ENCODE data around the gene MTMR2. TPM values are rescaled to one million over a fixed set of nuclear protein-coding genes. Genes with fewer than 3 reads are reported as not detected.

MTMR2 gene
- total RNA-seq, 4 donors from 2014 or later: 10.8 to 29.5 (median 21.5) TPM

- intact Hi-C loops (cut with DNase I): no loop called here
- WGBS, 2 donors: 87 to 89% methylated on average over 2 of the region's 2 CpGs
Measured at GRCh38 chr11:95853862-95854261, 70.0 kb downstream of the MTMR2 start.

GRCh38 chr11:95853138-95853537, 70.8 kb downstream of the MTMR2 start:
- H3K27ac ChIP-seq: no peak overlapping the region
- no peak overlapping the region for H3K4me3 ChIP-seq
- no peaks in the 10 kb centered on the region for H3K9me3 ChIP-seq
- no peak for DNase-seq
- peaks cover 0 to 5% (median 0%) of the 10 kb centered on the region in 3 donors for H3K4me1 ChIP-seq
- H3K36me3 ChIP-seq: peaks cover 0 to 67% (median under 1%) of the 10 kb centered on the region in 3 donors
- no peaks in the 10 kb centered on the region for H3K27me3 ChIP-seq
- no peak for TF ChIP-seq CTCF (IDR thresholded peaks at IDR 0.05)
- no peak for TF ChIP-seq POLR2A (IDR thresholded peaks at IDR 0.05)
- intact Hi-C loops (cut with DNase I): no loop called here

More at GRCh38 chr11:95853862-95854261, 70.0 kb downstream of the MTMR2 start:
- no peak for TF ChIP-seq POLR2A (IDR thresholded peaks at IDR 0.05)
- Histone ChIP-seq H3K36me3 (peaks cover 0 to 73% (median 0%) of the 10 kb centered on the region in 3 donors), H3K9me3 (no peaks in the 10 kb centered on the region), H3K27me3 (no peaks in the 10 kb centered on the region), H3K4me1 (peaks cover 0 to 5% (median 0%) of the 10 kb centered on the region in 3 donors), H3K4me3 (no peak overlapping the region), H3K27ac (no peak overlapping the region)
- DNase-seq: no peak

GRCh38 chr11:95850137-95850536, 73.8 kb downstream of the MTMR2 start:
- intact Hi-C loops (cut with DNase I): no loop called here
- no peak for DNase-seq
- Histone ChIP-seq H3K27me3 (no peaks in the 10 kb centered on the region), H3K4me1 (peaks cover 0 to 5% (median 0%) of the 10 kb centered on the region in 3 donors), H3K9me3 (no peaks in the 10 kb centered on the region), H3K4me3 (no peak overlapping the region), H3K36me3 (peaks cover 3 to 63% (median 5%) of the 10 kb centered on the region in 3 donors), H3K27ac (no peak overlapping the region)
- no peak for TF ChIP-seq POLR2A (IDR thresholded peaks at IDR 0.05)
- no peak for TF ChIP-seq CTCF (IDR thresholded peaks at IDR 0.05)

- Histone ChIP-seq H3K36me3 (peaks cover 3 to 63% (median 5%) of the 10 kb centered on the region in 3 donors), H3K4me1 (peaks cover 0 to 5% (median 0%) of the 10 kb centered on the region in 3 donors), H3K9me3 (no peaks in the 10 kb centered on the region), H3K27ac (no peak overlapping the region), H3K27me3 (no peaks in the 10 kb centered on the region), H3K4me3 (no peak overlapping the region)
- TF ChIP-seq CTCF (IDR thresholded peaks at IDR 0.05) (peak in 5 of 6 experiments; percentile 14 to 54 (median 30)), POLR2A (IDR thresholded peaks at IDR 0.05) (no peak)
- intact Hi-C loops (cut with DNase I): no loop called here
- no peak for DNase-seq
- 66 to 68% methylated on average over 6 of the region's 6 CpGs for WGBS, 2 donors
Measured at GRCh38 chr11:95849087-95849825, 74.7 kb downstream of the MTMR2 start.

GRCh38 chr11:95845167-95845566, 78.7 kb downstream of the MTMR2 start:
- DNase-seq: no peak
- Histone ChIP-seq H3K36me3 (peaks cover 3 to 80% (median 5%) of the 10 kb centered on the region in 3 donors), H3K4me1 (peaks cover 0 to 5% (median 0%) of the 10 kb centered on the region in 3 donors), H3K9me3 (no peaks in the 10 kb centered on the region), H3K4me3 (no peak overlapping the region), H3K27ac (no peak overlapping the region), H3K27me3 (no peaks in the 10 kb centered on the region)
- intact Hi-C loops (cut with DNase I): no loop called here
- no peak for TF ChIP-seq CTCF (IDR thresholded peaks at IDR 0.05)
- no peak for TF ChIP-seq POLR2A (IDR thresholded peaks at IDR 0.05)
- WGBS, 2 donors: 90 to 97% methylated on average over 1 of the region's 1 CpG
